ENCODE measurements around the gene IRGC.

Gene IRGC

DNA sequence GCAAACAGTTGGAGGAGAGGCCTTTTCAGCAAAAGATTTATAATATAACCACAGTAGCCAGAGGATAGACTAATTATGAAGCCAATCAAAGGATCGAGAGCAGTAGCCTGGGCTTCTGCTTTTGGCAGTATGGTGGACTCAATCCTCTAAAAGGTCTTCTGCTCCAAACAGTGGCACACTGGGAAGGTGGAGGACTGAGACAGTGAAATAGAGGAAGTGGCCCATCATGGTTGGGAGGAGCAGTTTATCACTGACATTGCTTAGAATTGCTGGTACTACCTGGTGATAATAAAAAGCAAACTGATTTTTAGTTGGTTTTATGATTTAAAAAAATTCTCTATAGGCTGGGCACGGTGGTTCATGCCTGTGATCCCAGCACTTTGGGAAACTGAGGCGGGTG is 25.0 kb upstream of the IRGC start:
- no peaks in the 10 kb centered on the region for H3K36me3 ChIP-seq (ENCODE audit: control insufficient read depth, insufficient read depth, low read length)
- no peaks in the 10 kb centered on the region for H3K9me3 ChIP-seq (ENCODE audit: control insufficient read depth, low read length)
- peaks cover 4% of the 10 kb centered on the region for H3K4me1 ChIP-seq
- H3K4me3 ChIP-seq (ENCODE audit: low read depth, low read length) = no peak overlapping the region
- no peaks in the 10 kb centered on the region for H3K27me3 ChIP-seq (ENCODE audit: control insufficient read depth, insufficient read depth, low read length)
- TF ChIP-seq, protein P1, sequence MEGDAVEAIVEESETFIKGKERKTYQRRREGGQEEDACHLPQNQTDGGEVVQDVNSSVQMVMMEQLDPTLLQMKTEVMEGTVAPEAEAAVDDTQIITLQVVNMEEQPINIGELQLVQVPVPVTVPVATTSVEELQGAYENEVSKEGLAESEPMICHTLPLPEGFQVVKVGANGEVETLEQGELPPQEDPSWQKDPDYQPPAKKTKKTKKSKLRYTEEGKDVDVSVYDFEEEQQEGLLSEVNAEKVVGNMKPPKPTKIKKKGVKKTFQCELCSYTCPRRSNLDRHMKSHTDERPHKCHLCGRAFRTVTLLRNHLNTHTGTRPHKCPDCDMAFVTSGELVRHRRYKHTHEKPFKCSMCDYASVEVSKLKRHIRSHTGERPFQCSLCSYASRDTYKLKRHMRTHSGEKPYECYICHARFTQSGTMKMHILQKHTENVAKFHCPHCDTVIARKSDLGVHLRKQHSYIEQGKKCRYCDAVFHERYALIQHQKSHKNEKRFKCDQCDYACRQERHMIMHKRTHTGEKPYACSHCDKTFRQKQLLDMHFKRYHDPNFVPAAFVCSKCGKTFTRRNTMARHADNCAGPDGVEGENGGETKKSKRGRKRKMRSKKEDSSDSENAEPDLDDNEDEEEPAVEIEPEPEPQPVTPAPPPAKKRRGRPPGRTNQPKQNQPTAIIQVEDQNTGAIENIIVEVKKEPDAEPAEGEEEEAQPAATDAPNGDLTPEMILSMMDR (IDR thresholded peaks at IDR 0.05) = no peak
- no peak overlapping the region for H3K9ac ChIP-seq
- H2AFZ ChIP-seq = no peak overlapping the region
- H3K4me2 ChIP-seq (ENCODE audit: low read length) = no peak overlapping the region
- no peaks in the 10 kb centered on the region for H3K79me2 ChIP-seq
- no peak overlapping the region for H3K27ac ChIP-seq

DNA sequence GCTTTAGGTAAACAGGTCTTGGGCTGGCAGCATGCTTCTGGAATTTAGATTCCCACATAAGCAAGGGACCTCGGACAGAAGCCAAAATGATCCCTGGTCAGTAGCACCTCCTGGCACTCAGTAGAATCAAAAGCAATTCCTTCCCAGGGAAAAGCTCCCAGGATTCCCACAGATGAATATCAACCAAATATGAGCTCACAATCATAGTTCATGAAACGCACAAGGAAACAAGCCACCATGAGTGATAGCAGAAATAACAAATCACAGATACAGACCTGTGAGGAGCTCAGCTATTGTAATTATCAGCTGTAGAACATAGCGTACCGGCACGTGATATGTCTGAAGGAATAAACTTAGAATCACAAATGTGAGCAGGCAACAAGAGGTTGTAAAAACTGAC is 24.1 kb upstream of the IRGC start:
- H3K4me2 ChIP-seq (ENCODE audit: low read length) = no peak overlapping the region
- H3K4me3 ChIP-seq (ENCODE audit: low read depth, low read length) = no peak overlapping the region
- TF ChIP-seq, protein P1 (IDR thresholded peaks at IDR 0.05) = no peak
- no peaks in the 10 kb centered on the region for H3K79me2 ChIP-seq
- H3K36me3 ChIP-seq (ENCODE audit: control insufficient read depth, insufficient read depth, low read length) = no peaks in the 10 kb centered on the region
- H3K4me1 ChIP-seq = peaks cover 4% of the 10 kb centered on the region
- H3K27ac ChIP-seq = no peak overlapping the region
- H3K9ac ChIP-seq = no peak overlapping the region
- no peaks in the 10 kb centered on the region for H3K9me3 ChIP-seq (ENCODE audit: control insufficient read depth, low read length)
- no peak overlapping the region for H2AFZ ChIP-seq
- H3K27me3 ChIP-seq (ENCODE audit: control insufficient read depth, insufficient read depth, low read length) = no peaks in the 10 kb centered on the region

DNA sequence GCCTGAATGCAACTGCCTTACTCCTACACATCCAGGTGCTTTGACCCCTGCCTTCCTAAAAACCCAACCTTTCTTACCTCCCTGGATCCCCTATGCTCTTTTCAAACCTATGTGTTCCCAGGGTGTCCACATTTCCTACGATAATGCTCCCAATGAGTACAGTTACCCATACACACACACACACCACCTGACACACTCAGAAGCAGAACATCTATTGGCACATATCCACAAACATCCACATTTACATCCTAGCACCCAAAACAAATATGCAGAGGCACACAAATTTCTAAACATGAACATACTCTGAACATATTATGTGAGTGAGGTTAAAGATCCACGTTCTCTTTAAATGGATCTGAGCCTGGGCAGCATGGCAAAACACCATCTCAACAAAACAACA is 23.5 kb upstream of the IRGC start:
- TF ChIP-seq, protein P1 (IDR thresholded peaks at IDR 0.05) = no peak
- Histone ChIP-seq H3K27me3 (ENCODE audit: control insufficient read depth, insufficient read depth, low read length) (no peaks in the 10 kb centered on the region), H3K36me3 (ENCODE audit: control insufficient read depth, insufficient read depth, low read length) (no peaks in the 10 kb centered on the region), H3K9me3 (ENCODE audit: control insufficient read depth, low read length) (no peaks in the 10 kb centered on the region), H3K9ac (no peak overlapping the region), H2AFZ (no peak overlapping the region), H3K4me1 (no peaks in the 10 kb centered on the region), H3K27ac (no peak overlapping the region), H3K4me3 (ENCODE audit: low read depth, low read length) (no peak overlapping the region), H3K79me2 (no peaks in the 10 kb centered on the region), H3K4me2 (ENCODE audit: low read length) (no peak overlapping the region)

DNA sequence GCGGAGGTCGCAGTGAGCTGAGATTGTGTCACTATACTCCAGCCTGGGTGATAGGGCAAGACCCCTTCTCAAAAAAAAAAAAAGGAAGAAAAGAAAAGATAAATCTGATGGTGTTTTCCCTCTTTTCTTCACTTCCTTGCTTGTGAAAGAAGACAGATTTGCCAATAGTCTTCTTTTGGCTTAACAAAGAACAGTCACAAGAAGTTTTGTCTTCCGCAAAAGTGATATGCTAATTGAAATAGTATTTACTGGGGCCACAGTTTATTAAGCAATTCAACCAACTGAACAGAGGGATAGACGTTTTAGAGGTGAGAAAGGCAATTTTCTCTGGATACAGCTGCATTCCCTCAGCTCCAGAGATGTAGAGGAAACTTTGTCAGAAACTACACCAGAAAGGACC is 23.0 kb upstream of the IRGC start:
- Histone ChIP-seq H3K4me1 (no peaks in the 10 kb centered on the region), H2AFZ (no peak overlapping the region)

DNA sequence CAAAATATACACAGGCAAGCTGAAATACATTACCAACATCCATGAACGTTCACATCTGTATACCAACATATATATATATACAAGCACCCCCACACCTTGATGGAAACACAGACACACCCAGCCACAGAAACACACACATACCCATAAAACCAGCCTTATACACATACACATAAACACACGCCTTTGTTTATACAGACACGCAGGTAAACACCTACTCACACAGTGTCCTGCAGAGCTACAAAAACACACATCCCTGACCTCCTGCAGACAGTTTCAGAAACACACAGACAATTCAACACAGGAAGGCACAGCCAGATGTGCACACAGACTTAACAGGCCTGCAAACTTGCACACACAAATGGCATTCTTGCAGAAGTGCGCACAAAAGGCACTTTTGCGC is 21.3 kb upstream of the IRGC start:
- no peak overlapping the region for H3K4me2 ChIP-seq (ENCODE audit: low read length)
- no peak overlapping the region for H3K9ac ChIP-seq
- no peaks in the 10 kb centered on the region for H3K4me1 ChIP-seq
- H2AFZ ChIP-seq = no peak overlapping the region
- H3K9me3 ChIP-seq (ENCODE audit: control insufficient read depth, low read length) = no peaks in the 10 kb centered on the region
- H3K27me3 ChIP-seq (ENCODE audit: control insufficient read depth, insufficient read depth, low read length) = no peaks in the 10 kb centered on the region
- no peak overlapping the region for H3K4me3 ChIP-seq (ENCODE audit: low read depth, low read length)
- no peaks in the 10 kb centered on the region for H3K79me2 ChIP-seq
- no peak overlapping the region for H3K27ac ChIP-seq
- TF ChIP-seq, protein P1 (IDR thresholded peaks at IDR 0.05) = no peak
- no peaks in the 10 kb centered on the region for H3K36me3 ChIP-seq (ENCODE audit: control insufficient read depth, insufficient read depth, low read length)

More for the DNA sequence above, 23.0 kb upstream of the IRGC start:
- Histone ChIP-seq H3K9ac (no peak overlapping the region), H3K79me2 (no peaks in the 10 kb centered on the region), H3K4me3 (ENCODE audit: low read depth, low read length) (no peak overlapping the region), H3K36me3 (ENCODE audit: control insufficient read depth, insufficient read depth, low read length) (no peaks in the 10 kb centered on the region), H3K9me3 (ENCODE audit: control insufficient read depth, low read length) (no peaks in the 10 kb centered on the region), H3K4me2 (ENCODE audit: low read length) (no peak overlapping the region), H3K27ac (no peak overlapping the region), H3K27me3 (ENCODE audit: control insufficient read depth, insufficient read depth, low read length) (no peaks in the 10 kb centered on the region)
- TF ChIP-seq, protein P1 (IDR thresholded peaks at IDR 0.05) = no peak
